Mesodermal cell (in vitro differentiated cells): Measurements from ENCODE around the gene CST3.
"Not testable (repeated sequence)": the region's sequence is repeated elsewhere in the genome, so short reads cannot be mapped to it uniquely, and the experiment has no call there.

Experiments used
- H3K27ac ChIP-seq: 2 replicates; pipeline ENCODE4 v1.7.0; 2013; ENCODE audit warnings: mild to moderate bottlenecking, low read depth, low read length, moderate library complexity; ENCODE audit not compliant: severe bottlenecking
- H3K36me3 ChIP-seq: 2 replicates; pipeline ENCODE4 v1.7.1; 2013; ENCODE audit warnings: mild to moderate bottlenecking, low read length, moderate library complexity; ENCODE audit not compliant: control insufficient read depth, insufficient read depth
- H3K4me1 ChIP-seq: one replicate; pipeline ENCODE4 v1.7.1; 2013; ENCODE audit warnings: mild to moderate bottlenecking, low read length; ENCODE audit not compliant: insufficient read depth, control insufficient read depth, poor library complexity, severe bottlenecking
- H3K4me3 ChIP-seq: 2 replicates; pipeline ENCODE4 v1.7.0; 2013; ENCODE audit warnings: low read length, control low read depth, mild to moderate bottlenecking; ENCODE audit not compliant: insufficient read depth, poor library complexity, severe bottlenecking; ENCODE audit errors: extremely low read depth
- H3K9me3 ChIP-seq: 2 replicates; pipeline ENCODE4 v1.7.1; 2013; ENCODE audit warnings: mild to moderate bottlenecking, low read length, moderate library complexity; ENCODE audit not compliant: control insufficient read depth
- WGBS, 2 experiments: methylation state at CpG; one replicate each; pipeline ENCODE4 v1.1.5; 2013; ENCODE audit warnings: missing lambda C conversion rate in 2 of 2; ENCODE audit not compliant: insufficient coverage in 2 of 2; 5-methylcytosine and 5-hydroxymethylcytosine counted together

CST3 gene

DNA sequence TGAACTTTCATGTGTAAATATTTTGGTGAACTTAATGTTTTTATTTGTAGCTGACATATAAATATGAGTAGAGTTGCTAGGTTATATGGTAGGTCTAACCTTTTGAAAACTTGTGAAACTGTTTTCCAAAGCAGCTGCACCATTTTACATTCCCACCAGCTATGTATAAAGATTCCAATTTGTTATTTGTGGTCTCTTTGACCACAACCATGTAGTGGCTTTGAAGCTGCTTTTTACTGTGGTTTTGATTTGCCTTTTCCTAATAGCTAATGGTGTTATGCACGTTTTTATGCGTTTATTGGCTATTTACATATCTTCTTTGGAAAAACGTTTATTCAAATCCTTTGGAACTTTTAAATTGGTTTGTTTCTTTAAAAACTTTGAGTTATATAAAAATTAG is 10.3 kb downstream of the CST3 start:
- Histone ChIP-seq H3K4me1 (peaks cover 31% of the 10 kb centered on the region), H3K36me3 (peaks cover 7% of the 10 kb centered on the region), H3K27ac (no peak overlapping the region), H3K9me3 (no peaks in the 10 kb centered on the region), H3K4me3 (no peak overlapping the region)
- 100% methylated on average over 1 of the region's 3 CpGs; no CpG with 5 or more reads in 1 of the 2 experiments for WGBS, 2 experiments

DNA sequence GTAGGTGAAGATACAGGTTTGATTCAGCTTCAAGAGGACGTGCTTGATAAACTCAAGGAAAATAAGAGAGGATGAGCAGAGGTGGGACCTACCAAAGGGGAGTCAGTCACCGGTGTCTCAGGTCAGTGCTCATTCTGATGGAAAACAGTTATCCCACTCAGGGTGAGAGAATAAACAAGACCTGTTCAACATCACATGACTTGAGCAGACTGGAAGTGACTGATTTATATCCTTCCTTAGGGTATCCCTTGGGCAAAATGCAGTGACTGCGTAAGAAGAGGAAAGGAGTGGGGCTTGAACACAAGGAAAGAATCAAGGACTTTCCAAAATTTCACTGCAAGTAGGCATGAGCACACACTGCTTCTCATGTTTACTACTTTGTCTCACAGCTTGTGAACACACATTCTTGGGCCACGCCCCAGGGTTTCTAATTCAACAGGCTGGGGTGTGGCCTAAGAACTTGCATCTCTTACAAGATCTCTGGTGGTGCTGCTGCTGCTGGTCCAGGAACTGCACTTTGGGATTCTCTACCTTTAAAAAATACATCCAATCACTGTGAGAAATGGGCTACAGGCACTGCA is 11.6 kb downstream of the CST3 start:
- 86 to 87% methylated on average over 4 of the region's 4 CpGs for WGBS, 2 experiments
- Histone ChIP-seq H3K36me3 (no peaks in the 10 kb centered on the region), H3K4me1 (peaks cover 31% of the 10 kb centered on the region), H3K9me3 (no peaks in the 10 kb centered on the region), H3K27ac (no peak overlapping the region), H3K4me3 (no peak overlapping the region)

DNA sequence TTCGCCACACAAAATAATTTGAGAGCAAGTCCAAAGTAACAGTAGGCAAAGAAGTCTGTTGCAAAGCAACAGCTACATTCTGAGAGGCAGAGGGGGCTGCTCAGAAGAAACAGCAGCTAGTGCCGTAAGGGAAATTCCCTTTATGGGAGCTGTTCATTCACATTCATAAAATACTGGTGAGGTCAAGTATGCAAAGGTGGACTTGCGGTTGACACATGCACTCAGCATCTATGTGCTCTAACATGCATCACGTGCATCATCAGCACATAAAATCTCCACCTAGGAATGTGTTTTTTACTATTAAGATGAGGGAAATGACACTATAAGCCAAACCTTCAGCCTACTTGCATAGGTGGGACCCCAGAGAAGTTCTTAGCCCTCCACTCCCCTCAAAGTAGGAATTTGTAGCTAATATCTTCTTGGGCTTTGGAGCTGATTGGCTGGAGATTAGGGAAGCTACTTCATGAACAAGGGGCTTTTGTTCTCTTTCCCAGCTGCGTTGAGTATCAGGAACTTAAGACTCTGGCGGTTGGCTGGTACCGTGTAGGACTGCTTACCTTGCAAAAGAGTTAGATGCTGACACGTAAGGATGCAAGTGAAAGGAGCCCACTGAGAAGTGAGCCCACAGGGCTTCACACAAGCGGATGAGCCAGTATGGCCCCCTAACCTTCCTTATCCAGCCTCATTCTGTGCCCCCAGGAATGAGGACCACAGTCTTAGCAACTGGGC is 12.4 kb downstream of the CST3 start:
- Histone ChIP-seq H3K36me3 (no peaks in the 10 kb centered on the region), H3K27ac (no peak overlapping the region), H3K4me1 (peaks cover 31% of the 10 kb centered on the region), H3K4me3 (no peak overlapping the region), H3K9me3 (no peaks in the 10 kb centered on the region)
- WGBS, 2 experiments, result 85 to 95% methylated on average over 5 to 7 of the region's 9 CpGs

DNA sequence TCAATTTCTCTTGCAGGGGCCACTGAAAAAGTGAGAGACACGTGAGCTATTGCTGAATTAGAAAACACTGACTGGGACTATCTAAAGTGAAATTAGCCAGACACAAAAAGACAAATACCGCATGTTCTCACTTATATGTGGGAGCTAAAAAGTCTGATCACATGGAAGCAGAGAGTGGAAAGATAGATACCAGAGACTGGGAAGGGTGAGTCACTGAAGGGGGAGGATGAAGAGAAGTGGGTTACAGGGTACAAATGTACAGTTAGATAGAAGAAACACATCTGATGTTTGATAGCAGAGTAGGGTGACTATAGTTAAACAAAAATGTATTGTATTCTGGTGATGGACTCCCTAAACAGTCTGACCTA is 13.4 kb downstream of the CST3 start:
- Histone ChIP-seq H3K4me1 (peaks cover 25% of the 10 kb centered on the region), H3K36me3 (no peaks in the 10 kb centered on the region), H3K27ac (peak overlapping the region; percentile 67), H3K9me3 (no peaks in the 10 kb centered on the region), H3K4me3 (no peak overlapping the region)
- WGBS, 2 experiments, result 71 to 96% methylated on average over 1 to 2 of the region's 2 CpGs

DNA sequence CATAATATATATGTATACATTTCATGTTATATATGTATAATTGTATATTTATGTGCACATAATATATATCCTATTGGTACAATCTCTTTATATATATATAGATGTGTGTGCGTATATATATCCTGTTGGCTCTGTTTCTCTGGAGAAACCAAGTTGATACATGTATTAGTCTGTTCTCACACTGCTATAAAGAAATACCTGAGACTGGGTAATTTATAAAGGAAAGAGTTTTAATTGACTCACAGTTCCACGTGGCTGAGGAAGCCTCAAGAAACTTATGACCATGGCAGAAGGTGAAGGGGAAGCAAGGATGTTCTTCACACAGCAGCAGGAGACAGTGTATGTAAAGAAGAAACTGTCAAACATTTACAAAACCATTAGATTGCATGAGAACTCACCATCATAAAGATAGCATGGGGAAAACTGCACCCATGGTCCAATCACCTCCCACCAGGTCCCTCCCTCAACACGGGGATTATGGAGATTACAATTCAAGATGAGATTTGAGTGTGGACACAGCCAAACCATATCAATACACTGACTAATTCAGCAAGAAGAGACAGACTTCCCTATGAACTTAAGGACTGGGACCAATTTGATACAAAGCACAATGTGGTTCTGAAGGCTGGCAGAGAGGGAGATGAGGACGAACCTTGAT is 14.0 kb downstream of the CST3 start:
- WGBS, 2 experiments, result 88 to 90% methylated on average over 1 to 2 of the region's 4 CpGs
- Histone ChIP-seq H3K4me3 (no peak overlapping the region), H3K27ac (peak overlapping the region; percentile 67), H3K9me3 (no peaks in the 10 kb centered on the region), H3K4me1 (peaks cover 20% of the 10 kb centered on the region), H3K36me3 (no peaks in the 10 kb centered on the region)

DNA sequence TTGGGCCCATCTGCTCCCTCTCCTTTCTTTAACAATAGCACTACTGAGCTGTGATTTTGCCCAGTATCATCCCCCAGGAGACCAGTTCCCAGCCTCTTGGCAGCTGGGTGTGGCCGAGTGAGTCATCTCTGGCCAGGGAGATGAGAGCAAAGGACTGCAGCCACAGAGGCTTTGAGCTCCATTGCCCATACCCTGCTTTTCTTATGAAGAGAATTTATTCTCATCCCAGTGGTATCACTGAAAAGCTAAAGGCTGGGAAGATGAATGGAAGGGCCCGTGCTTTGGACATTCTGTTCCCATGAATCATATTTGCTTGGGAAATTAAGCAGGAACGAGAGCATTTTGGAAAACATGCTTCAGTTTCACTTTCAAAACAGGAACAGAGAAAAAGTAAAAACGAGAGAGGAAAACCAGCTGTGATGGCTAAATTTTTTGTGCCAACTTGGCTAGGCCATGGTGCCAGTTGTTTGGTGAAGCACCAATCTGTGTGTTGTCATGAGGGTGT is 14.9 kb downstream of the CST3 start:
- H3K9me3 ChIP-seq, result no peaks in the 10 kb centered on the region
- no peak overlapping the region for H3K4me3 ChIP-seq
- H3K36me3 ChIP-seq, result no peaks in the 10 kb centered on the region
- H3K27ac ChIP-seq, result peak overlapping the region; percentile 81
- H3K4me1 ChIP-seq, result peaks cover 20% of the 10 kb centered on the region
- 49 to 50% methylated on average over 3 to 4 of the region's 4 CpGs for WGBS, 2 experiments

DNA sequence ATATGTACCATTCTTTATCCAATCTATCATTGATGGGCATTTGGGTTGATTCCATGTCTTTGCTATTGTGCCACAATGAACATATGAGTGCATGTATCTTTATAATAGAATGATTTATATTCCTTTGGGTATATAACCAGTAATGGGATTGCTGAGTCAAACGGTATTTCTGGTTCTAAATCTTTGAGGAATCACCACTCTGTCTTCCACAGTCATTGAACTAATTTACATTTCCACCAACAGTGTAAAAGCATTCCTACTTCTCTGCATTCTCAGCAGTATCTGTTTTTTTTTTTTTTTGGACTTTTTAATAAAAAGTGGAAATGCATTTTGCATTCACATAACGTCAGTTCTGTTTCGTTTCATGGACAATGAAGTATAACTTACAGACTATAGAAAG is 15.4 kb downstream of the CST3 start:
- H3K27ac ChIP-seq, result peak overlapping the region; percentile 81
- H3K36me3 ChIP-seq, H3K4me3 ChIP-seq, H3K9me3 ChIP-seq: not testable (repeated sequence)
- no CpG with 5 or more reads among the region's 3 CpGs for WGBS, 2 experiments
- peaks cover 20% of the 10 kb centered on the region for H3K4me1 ChIP-seq

DNA sequence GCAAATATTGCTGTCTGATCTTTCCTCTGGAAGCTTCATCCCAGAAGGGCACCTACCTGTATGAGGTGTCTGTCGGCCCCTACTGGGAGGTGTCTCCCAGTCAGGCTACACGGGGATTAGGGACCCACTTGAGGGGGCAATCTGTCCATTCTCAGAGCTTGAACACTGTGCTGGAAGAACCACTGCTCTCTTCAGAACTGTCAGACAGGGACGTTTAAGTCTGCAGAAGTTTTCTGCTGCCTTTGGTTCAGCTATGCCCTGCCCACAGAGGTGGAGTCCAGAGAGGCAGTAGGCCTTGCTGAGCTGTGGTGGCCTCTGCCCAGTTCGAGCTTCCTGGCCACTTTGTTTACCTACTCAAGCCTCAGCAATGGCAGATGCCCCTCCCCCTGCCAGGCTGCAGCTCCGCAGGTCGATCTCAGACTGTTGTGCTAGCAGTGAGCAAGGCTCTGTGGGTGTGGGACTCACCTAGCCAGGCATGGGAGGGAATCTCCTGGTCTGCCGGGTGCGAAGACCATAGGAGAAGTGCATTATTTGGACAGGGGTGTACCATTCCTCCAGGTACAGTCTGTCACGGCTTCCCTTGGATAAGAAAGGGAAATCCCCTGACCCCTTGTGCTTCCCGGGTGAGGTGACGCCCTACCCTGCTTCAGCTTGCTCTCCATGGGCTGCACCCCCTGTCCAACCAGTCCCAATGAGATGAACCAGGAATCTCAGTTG is 16.9 kb downstream of the CST3 start:
- not testable (repeated sequence) for H3K27ac ChIP-seq, H3K4me3 ChIP-seq
- WGBS, 2 experiments, result 78 to 79% methylated on average over 6 to 9 of the region's 11 CpGs

DNA sequence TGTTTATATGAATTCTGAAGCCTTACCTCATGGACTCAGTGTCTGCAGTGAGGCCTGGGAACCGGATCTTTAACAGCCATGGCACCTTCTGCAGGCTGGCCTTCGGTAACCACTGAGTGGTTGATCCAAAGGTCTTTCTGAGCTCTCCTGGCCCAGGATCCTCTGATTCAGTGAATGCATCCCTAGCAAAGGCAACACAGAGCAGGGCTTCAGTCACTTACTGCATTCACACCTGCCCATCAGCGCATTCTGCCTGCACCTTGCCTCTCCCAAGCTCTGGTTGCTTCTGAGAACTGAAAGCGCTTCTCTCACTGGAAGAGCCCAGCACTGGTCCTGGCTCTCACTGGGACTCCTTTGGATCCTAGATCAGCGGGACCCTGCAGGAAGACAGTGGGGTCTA is 23.6 kb downstream of the CST3 start:
- no peaks in the 10 kb centered on the region for H3K4me1 ChIP-seq
- no peaks in the 10 kb centered on the region for H3K9me3 ChIP-seq
- no peak overlapping the region for H3K27ac ChIP-seq
- H3K36me3 ChIP-seq, result no peaks in the 10 kb centered on the region
- 87 to 94% methylated on average over 4 to 5 of the region's 5 CpGs for WGBS, 2 experiments
- no peak overlapping the region for H3K4me3 ChIP-seq

More for the DNA sequence above, 16.9 kb downstream of the CST3 start:
- peaks cover 15% of the 10 kb centered on the region for H3K4me1 ChIP-seq
- not testable (repeated sequence) for H3K36me3 ChIP-seq, H3K9me3 ChIP-seq

DNA sequence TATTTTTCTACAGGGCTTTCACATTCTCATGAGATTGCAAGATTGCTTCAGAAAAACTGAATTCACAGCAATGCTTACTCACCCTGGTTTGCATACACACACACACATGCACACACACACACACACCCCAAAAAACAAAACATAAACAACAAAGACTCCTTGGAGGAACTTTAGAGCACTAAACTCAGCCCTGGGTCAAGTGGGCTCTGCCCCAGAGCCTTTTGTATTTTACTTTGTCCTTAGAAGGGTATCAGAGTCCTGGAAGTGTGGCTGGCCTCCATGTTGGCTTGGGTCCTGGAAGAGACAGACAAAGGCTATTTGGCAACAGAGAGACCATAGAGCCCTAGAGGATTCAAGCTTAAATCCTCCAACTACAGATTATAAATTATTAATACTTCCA is 24.1 kb downstream of the CST3 start:
- no peak overlapping the region for H3K4me3 ChIP-seq
- H3K27ac ChIP-seq, result no peak overlapping the region
- H3K9me3 ChIP-seq, result no peaks in the 10 kb centered on the region
- H3K4me1 ChIP-seq, result peaks cover 2% of the 10 kb centered on the region
- no peaks in the 10 kb centered on the region for H3K36me3 ChIP-seq
